SK-N-SH treated with all-trans-retinoic acid at 6 μM for 48 hours (cell line): ENCODE data around the gene SH3RF2.
"Not testable (repeated sequence)": the region's sequence is repeated elsewhere in the genome, so short reads cannot be mapped to it uniquely, and the experiment has no call there.

Experiments used
- ATAC-seq: fragments of 200-7000 bp; cut with Tn5 transposase; 3 replicates; pipeline ENCODE4 v1.9.1; 2020; ENCODE audit warnings: mild to moderate bottlenecking, moderate library complexity
- ARNTL ChIP-seq: fragments of 450-650 bp; formaldehyde crosslinking; IDR thresholded peaks from 2 replicates; pipeline ENCODE4 v1.5.0; 2020; ENCODE audit warnings: low read depth, mild to moderate bottlenecking, moderate library complexity, borderline replicate concordance
- CSDC2 ChIP-seq: fragments of 250-450 bp; sonication (Bioruptor Pico); IDR thresholded peaks from 2 replicates; pipeline ENCODE4 v1.5.0; 2020; ENCODE audit warnings: mild to moderate bottlenecking, moderate library complexity
- ESRRG ChIP-seq: fragments of 250-450 bp; sonication (Bioruptor Pico); IDR thresholded peaks from 2 replicates; pipeline ENCODE4 v1.6.1; 2021; ENCODE audit warnings: mild to moderate bottlenecking
- GLIS3 ChIP-seq: fragments of 250-450 bp; sonication (Bioruptor Pico); IDR thresholded peaks from 2 replicates; pipeline ENCODE4 v1.5.0; 2020; ENCODE audit warnings: mild to moderate bottlenecking, moderate library complexity
- ISL1 ChIP-seq: fragments of 250-450 bp; sonication (Bioruptor Pico); IDR thresholded peaks from 2 replicates; pipeline ENCODE4 v2.1.2; 2022; ENCODE audit warnings: mild to moderate bottlenecking, moderate library complexity
- OSR1 ChIP-seq: fragments of 250-450 bp; sonication (Bioruptor Pico); IDR thresholded peaks from 2 replicates; pipeline ENCODE4 v1.8.0; 2022; ENCODE audit warnings: moderate library complexity, mild to moderate bottlenecking, inconsistent platforms
- PPARA ChIP-seq: fragments of 250-450 bp; sonication (Bioruptor Pico); IDR thresholded peaks from 2 replicates; pipeline ENCODE4 v1.5.0; 2020; ENCODE audit warnings: mild to moderate bottlenecking, borderline replicate concordance
- RARB ChIP-seq: fragments of 250-450 bp; sonication (Bioruptor Pico); IDR thresholded peaks from 2 replicates; pipeline ENCODE4 v1.8.0; 2021; ENCODE audit warnings: mild to moderate bottlenecking, moderate library complexity
- SNAI2 ChIP-seq: fragments of 250-450 bp; sonication (Bioruptor Pico); IDR thresholded peaks from 2 replicates; pipeline ENCODE4 v1.5.0; 2020; ENCODE audit warnings: mild to moderate bottlenecking, moderate library complexity
- TCF4 ChIP-seq: fragments of 250-450 bp; sonication (Bioruptor Pico); IDR thresholded peaks from 2 replicates; pipeline ENCODE4 v1.8.0; 2021; ENCODE audit warnings: mild to moderate bottlenecking, moderate library complexity, borderline replicate concordance
- ZC3H10 ChIP-seq: fragments of 250-450 bp; sonication (Bioruptor Pico); IDR thresholded peaks from 2 replicates; pipeline ENCODE4 v1.5.1; 2021; ENCODE audit warnings: mild to moderate bottlenecking, moderate library complexity
- ZFP3 ChIP-seq: fragments of 250-450 bp; sonication (Bioruptor Pico); IDR thresholded peaks from 2 replicates; pipeline ENCODE4 v1.5.0; 2020; ENCODE audit warnings: mild to moderate bottlenecking, moderate library complexity
- ZFP30 ChIP-seq: fragments of 450-650 bp; formaldehyde crosslinking; IDR thresholded peaks from 2 replicates; pipeline ENCODE4 v1.5.0; 2022; ENCODE audit warnings: mild to moderate bottlenecking, moderate library complexity
- ZNF8 ChIP-seq: fragments of 450-650 bp; formaldehyde crosslinking; IDR thresholded peaks from 2 replicates; pipeline ENCODE4 v1.5.0; 2020; ENCODE audit warnings: mild to moderate bottlenecking, moderate library complexity
- TF ChIP-seq, protein P1 (sequence below): fragments of 250-450 bp; sonication (Bioruptor Pico); IDR thresholded peaks from 2 replicates; pipeline ENCODE4 v1.8.0; 2020; ENCODE audit warnings: mild to moderate bottlenecking, moderate library complexity, borderline replicate concordance
- TF ChIP-seq, protein P2 (sequence below): fragments of 250-450 bp; sonication (Bioruptor Pico); IDR thresholded peaks from 2 replicates; pipeline ENCODE4 v1.5.1; 2020; ENCODE audit warnings: low read depth, mild to moderate bottlenecking, moderate library complexity
- TF ChIP-seq, protein P3 (sequence below): fragments of 250-450 bp; sonication (Bioruptor Pico); IDR thresholded peaks from 2 replicates; pipeline ENCODE4 v1.5.0; 2020; ENCODE audit warnings: mild to moderate bottlenecking, moderate library complexity
- TF ChIP-seq, protein P4 (sequence below): fragments of 250-450 bp; sonication (Bioruptor Pico); IDR thresholded peaks from 2 replicates; pipeline ENCODE4 v1.5.1; 2021; ENCODE audit warnings: mild to moderate bottlenecking, moderate library complexity
- TF ChIP-seq, protein P5 (sequence below): fragments of 250-450 bp; sonication (Bioruptor Pico); IDR thresholded peaks from 2 replicates; pipeline ENCODE4 v1.8.0; 2021; ENCODE audit warnings: low read depth, mild to moderate bottlenecking, moderate library complexity, borderline replicate concordance

Gene SH3RF2

DNA sequence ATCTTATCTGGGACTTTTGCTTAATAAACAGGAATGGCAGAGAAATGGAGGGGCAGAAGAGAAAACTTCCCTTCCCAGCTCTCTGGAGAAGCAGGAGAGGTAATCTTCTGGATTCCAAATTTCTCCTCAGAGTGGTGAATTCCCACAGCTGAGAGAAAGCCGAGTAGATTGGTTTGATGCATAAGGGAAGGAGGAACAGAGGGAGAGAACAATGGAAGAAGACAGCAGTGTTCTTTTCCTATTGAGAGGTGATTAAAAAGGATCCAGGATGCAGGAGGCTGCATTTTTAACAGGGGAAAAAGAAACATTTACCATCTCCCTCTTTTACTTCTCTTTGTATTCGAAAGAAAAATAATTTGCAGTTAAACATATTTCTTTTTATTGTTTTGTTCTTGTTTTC lies 13.1 kb downstream of the SH3RF2 start:
- ATAC-seq = no peak
- no peak for TF ChIP-seq ZFP30 (CRISPR knock-in tag)
- TF ChIP-seq ZFP3 = no peak
- no peak for TF ChIP-seq GLIS3 (CRISPR knock-in tag)
- no peak for TF ChIP-seq TCF4 (CRISPR knock-in tag)
- no peak for TF ChIP-seq ISL1 (CRISPR knock-in tag)
- TF ChIP-seq, protein P1, sequence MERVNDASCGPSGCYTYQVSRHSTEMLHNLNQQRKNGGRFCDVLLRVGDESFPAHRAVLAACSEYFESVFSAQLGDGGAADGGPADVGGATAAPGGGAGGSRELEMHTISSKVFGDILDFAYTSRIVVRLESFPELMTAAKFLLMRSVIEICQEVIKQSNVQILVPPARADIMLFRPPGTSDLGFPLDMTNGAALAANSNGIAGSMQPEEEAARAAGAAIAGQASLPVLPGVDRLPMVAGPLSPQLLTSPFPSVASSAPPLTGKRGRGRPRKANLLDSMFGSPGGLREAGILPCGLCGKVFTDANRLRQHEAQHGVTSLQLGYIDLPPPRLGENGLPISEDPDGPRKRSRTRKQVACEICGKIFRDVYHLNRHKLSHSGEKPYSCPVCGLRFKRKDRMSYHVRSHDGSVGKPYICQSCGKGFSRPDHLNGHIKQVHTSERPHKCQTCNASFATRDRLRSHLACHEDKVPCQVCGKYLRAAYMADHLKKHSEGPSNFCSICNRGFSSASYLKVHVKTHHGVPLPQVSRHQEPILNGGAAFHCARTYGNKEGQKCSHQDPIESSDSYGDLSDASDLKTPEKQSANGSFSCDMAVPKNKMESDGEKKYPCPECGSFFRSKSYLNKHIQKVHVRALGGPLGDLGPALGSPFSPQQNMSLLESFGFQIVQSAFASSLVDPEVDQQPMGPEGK (CRISPR knock-in tag) = no peak
- no peak for TF ChIP-seq CSDC2 (CRISPR knock-in tag)
- no peak for TF ChIP-seq OSR1 (CRISPR knock-in tag)
- no peak for TF ChIP-seq ZNF8 (CRISPR knock-in tag)
- TF ChIP-seq, protein P2, sequence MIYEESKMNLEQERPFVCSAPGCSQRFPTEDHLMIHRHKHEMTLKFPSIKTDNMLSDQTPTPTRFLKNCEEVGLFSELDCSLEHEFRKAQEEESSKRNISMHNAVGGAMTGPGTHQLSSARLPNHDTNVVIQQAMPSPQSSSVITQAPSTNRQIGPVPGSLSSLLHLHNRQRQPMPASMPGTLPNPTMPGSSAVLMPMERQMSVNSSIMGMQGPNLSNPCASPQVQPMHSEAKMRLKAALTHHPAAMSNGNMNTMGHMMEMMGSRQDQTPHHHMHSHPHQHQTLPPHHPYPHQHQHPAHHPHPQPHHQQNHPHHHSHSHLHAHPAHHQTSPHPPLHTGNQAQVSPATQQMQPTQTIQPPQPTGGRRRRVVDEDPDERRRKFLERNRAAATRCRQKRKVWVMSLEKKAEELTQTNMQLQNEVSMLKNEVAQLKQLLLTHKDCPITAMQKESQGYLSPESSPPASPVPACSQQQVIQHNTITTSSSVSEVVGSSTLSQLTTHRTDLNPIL = no peak
- TF ChIP-seq RARB (CRISPR knock-in tag) = no peak
- TF ChIP-seq, protein P3, sequence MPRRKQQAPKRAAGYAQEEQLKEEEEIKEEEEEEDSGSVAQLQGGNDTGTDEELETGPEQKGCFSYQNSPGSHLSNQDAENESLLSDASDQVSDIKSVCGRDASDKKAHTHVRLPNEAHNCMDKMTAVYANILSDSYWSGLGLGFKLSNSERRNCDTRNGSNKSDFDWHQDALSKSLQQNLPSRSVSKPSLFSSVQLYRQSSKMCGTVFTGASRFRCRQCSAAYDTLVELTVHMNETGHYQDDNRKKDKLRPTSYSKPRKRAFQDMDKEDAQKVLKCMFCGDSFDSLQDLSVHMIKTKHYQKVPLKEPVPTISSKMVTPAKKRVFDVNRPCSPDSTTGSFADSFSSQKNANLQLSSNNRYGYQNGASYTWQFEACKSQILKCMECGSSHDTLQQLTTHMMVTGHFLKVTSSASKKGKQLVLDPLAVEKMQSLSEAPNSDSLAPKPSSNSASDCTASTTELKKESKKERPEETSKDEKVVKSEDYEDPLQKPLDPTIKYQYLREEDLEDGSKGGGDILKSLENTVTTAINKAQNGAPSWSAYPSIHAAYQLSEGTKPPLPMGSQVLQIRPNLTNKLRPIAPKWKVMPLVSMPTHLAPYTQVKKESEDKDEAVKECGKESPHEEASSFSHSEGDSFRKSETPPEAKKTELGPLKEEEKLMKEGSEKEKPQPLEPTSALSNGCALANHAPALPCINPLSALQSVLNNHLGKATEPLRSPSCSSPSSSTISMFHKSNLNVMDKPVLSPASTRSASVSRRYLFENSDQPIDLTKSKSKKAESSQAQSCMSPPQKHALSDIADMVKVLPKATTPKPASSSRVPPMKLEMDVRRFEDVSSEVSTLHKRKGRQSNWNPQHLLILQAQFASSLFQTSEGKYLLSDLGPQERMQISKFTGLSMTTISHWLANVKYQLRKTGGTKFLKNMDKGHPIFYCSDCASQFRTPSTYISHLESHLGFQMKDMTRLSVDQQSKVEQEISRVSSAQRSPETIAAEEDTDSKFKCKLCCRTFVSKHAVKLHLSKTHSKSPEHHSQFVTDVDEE (CRISPR knock-in tag) = no peak

DNA sequence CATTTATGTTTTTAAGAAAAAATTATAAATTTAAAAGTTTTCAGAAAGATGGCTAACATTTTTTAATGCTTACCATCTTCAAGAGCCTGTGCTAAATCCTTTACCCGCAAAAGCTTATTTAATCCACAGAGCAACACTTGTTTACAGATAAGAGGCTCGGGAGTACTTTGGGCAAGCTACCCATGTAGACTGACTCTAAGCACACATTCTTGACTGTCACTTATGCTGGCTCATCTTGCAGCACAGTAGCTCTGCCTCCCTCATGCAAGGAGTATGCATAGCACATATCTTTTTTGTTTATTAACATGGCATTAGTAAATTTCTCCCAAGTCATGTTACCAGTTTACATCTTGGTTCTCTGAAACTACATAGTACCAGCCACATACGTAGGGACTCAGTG lies 14.7 kb downstream of the SH3RF2 start:
- no peak for TF ChIP-seq ZC3H10
- TF ChIP-seq, protein P4, sequence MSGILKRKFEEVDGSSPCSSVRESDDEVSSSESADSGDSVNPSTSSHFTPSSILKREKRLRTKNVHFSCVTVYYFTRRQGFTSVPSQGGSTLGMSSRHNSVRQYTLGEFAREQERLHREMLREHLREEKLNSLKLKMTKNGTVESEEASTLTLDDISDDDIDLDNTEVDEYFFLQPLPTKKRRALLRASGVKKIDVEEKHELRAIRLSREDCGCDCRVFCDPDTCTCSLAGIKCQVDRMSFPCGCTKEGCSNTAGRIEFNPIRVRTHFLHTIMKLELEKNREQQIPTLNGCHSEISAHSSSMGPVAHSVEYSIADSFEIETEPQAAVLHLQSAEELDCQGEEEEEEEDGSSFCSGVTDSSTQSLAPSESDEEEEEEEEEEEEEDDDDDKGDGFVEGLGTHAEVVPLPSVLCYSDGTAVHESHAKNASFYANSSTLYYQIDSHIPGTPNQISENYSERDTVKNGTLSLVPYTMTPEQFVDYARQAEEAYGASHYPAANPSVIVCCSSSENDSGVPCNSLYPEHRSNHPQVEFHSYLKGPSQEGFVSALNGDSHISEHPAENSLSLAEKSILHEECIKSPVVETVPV (CRISPR knock-in tag) = no peak
- ATAC-seq = no peak

DNA sequence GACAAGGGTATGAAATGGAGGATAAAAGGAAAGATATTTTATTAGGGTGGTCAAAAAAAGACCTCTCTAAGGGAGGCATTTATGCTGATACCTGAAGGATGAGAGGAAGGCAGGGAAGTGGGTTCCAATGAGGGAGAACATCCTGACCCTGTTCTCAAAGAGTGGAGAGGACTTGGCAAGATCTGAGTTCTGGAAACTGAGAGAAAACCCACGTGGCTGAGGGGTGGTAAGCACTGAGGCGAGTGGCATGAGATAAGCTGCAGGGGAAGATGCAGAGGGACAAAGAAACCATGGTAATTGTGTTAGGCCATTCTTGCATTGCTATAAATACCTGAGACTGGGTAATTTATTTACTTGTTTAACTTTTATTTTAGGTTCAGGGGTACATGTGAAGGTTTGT lies 16.8 kb downstream of the SH3RF2 start:
- no peak for ATAC-seq
- no peak for TF ChIP-seq PPARA (CRISPR knock-in tag)
- TF ChIP-seq, protein P1 (CRISPR knock-in tag) = no peak
- TF ChIP-seq, protein P5, sequence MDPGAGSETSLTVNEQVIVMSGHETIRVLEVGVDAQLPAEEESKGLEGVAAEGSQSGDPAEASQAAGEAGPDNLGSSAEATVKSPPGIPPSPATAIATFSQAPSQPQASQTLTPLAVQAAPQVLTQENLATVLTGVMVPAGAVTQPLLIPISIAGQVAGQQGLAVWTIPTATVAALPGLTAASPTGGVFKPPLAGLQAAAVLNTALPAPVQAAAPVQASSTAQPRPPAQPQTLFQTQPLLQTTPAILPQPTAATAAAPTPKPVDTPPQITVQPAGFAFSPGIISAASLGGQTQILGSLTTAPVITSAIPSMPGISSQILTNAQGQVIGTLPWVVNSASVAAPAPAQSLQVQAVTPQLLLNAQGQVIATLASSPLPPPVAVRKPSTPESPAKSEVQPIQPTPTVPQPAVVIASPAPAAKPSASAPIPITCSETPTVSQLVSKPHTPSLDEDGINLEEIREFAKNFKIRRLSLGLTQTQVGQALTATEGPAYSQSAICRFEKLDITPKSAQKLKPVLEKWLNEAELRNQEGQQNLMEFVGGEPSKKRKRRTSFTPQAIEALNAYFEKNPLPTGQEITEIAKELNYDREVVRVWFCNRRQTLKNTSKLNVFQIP (CRISPR knock-in tag) = no peak
- no peak for TF ChIP-seq SNAI2 (CRISPR knock-in tag)
- TF ChIP-seq GLIS3 (CRISPR knock-in tag) = no peak
- TF ChIP-seq ARNTL = no peak
- TF ChIP-seq ESRRG = no peak
- TF ChIP-seq OSR1 (CRISPR knock-in tag) = no peak
- TF ChIP-seq ZC3H10 = no peak

DNA sequence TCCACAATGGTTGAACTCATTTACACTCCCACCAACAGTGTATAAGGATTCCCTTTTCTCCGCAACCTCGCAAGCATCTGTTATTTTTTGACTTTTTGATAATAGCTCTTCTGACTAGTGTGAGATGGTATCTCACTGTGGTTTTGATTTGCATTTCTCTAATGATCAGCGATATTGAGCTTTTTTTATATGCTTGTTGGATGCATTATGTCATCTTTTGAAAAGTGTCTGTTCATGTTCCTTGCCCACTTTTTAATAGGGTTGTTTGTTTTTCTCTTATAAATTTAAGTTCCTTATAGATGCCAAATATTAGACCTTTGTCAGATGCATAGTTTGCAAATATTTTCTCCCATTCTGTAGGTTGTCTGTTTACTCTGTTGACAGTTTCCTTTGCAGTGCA lies 17.8 kb downstream of the SH3RF2 start:
- not testable (repeated sequence) for ATAC-seq
